Measurements from ENCODE around the gene LRRC4C.

The LRRC4C gene

GRCh38 chr11:41225856-41226633 lies 233.4 kb downstream of the LRRC4C start:
- H3K9me3 ChIP-seq (ENCODE audit: severe bottlenecking), result no peaks in the 10 kb centered on the region
- TF ChIP-seq CTCF (IDR thresholded peaks at IDR 0.05; ENCODE audit: poor library complexity, severe bottlenecking), result no peak
- no peaks in the 10 kb centered on the region for H3K4me1 ChIP-seq (ENCODE audit: insufficient read depth, poor library complexity, severe bottlenecking)
- no peak overlapping the region for H3K4me3 ChIP-seq (ENCODE audit: severe bottlenecking)
- no peak overlapping the region for H3K27ac ChIP-seq (ENCODE audit: poor library complexity, severe bottlenecking)
- no peaks in the 10 kb centered on the region for H3K27me3 ChIP-seq (ENCODE audit: insufficient read depth, poor library complexity, severe bottlenecking)
- no peaks in the 10 kb centered on the region for H3K36me3 ChIP-seq (ENCODE audit: low read depth)
- ATAC-seq (ENCODE audit: low read depth) (no peak), DNase-seq (ENCODE audit: low spot score) (no peak)

GRCh38 chr11:41222236-41222635 lies 237.2 kb downstream of the LRRC4C start:
- Histone ChIP-seq H3K4me3 (ENCODE audit: severe bottlenecking) (no peak overlapping the region), H3K4me1 (ENCODE audit: insufficient read depth, poor library complexity, severe bottlenecking) (no peaks in the 10 kb centered on the region), H3K9me3 (ENCODE audit: severe bottlenecking) (no peaks in the 10 kb centered on the region), H3K36me3 (ENCODE audit: low read depth) (no peaks in the 10 kb centered on the region), H3K27ac (ENCODE audit: poor library complexity, severe bottlenecking) (no peak overlapping the region), H3K27me3 (ENCODE audit: insufficient read depth, poor library complexity, severe bottlenecking) (no peaks in the 10 kb centered on the region)
- ATAC-seq (ENCODE audit: low read depth) (no peak), DNase-seq (ENCODE audit: low spot score) (no peak)
- no peak for TF ChIP-seq CTCF (IDR thresholded peaks at IDR 0.05; ENCODE audit: poor library complexity, severe bottlenecking)

GRCh38 chr11:41206388-41206787 lies 253.1 kb downstream of the LRRC4C start:
- Histone ChIP-seq H3K9me3 (ENCODE audit: severe bottlenecking) (no peaks in the 10 kb centered on the region), H3K27ac (ENCODE audit: poor library complexity, severe bottlenecking) (no peak overlapping the region), H3K4me3 (ENCODE audit: severe bottlenecking) (no peak overlapping the region), H3K36me3 (ENCODE audit: low read depth) (no peaks in the 10 kb centered on the region), H3K27me3 (ENCODE audit: insufficient read depth, poor library complexity, severe bottlenecking) (peaks cover 20% of the 10 kb centered on the region), H3K4me1 (ENCODE audit: insufficient read depth, poor library complexity, severe bottlenecking) (no peaks in the 10 kb centered on the region)
- TF ChIP-seq CTCF (IDR thresholded peaks at IDR 0.05; ENCODE audit: poor library complexity, severe bottlenecking), result no peak
- ATAC-seq (ENCODE audit: low read depth) (no peak), DNase-seq (ENCODE audit: low spot score) (no peak)

- H3K4me1 ChIP-seq (ENCODE audit: insufficient read depth, poor library complexity, severe bottlenecking), result no peaks in the 10 kb centered on the region
- no peak overlapping the region for H3K4me3 ChIP-seq (ENCODE audit: severe bottlenecking)
- no peaks in the 10 kb centered on the region for H3K9me3 ChIP-seq (ENCODE audit: severe bottlenecking)
- H3K36me3 ChIP-seq (ENCODE audit: low read depth), result no peaks in the 10 kb centered on the region
- TF ChIP-seq CTCF (IDR thresholded peaks at IDR 0.05; ENCODE audit: poor library complexity, severe bottlenecking), result peak; percentile 72
- no peak overlapping the region for H3K27ac ChIP-seq (ENCODE audit: poor library complexity, severe bottlenecking)
- ATAC-seq (ENCODE audit: low read depth), result no peak
- H3K27me3 ChIP-seq (ENCODE audit: insufficient read depth, poor library complexity, severe bottlenecking), result peaks cover 25% of the 10 kb centered on the region
- no peak for DNase-seq (ENCODE audit: low spot score)
Observed at GRCh38 chr11:41201156-41201555, 258.3 kb downstream of the LRRC4C start.

- Histone ChIP-seq H3K27me3 (ENCODE audit: insufficient read depth, poor library complexity, severe bottlenecking) (no peaks in the 10 kb centered on the region), H3K4me3 (ENCODE audit: severe bottlenecking) (no peak overlapping the region), H3K4me1 (ENCODE audit: insufficient read depth, poor library complexity, severe bottlenecking) (no peaks in the 10 kb centered on the region), H3K27ac (ENCODE audit: poor library complexity, severe bottlenecking) (no peak overlapping the region), H3K36me3 (ENCODE audit: low read depth) (no peaks in the 10 kb centered on the region), H3K9me3 (ENCODE audit: severe bottlenecking) (no peaks in the 10 kb centered on the region)
- no peak for TF ChIP-seq CTCF (IDR thresholded peaks at IDR 0.05; ENCODE audit: poor library complexity, severe bottlenecking)
- DNase-seq (ENCODE audit: low spot score) (no peak), ATAC-seq (ENCODE audit: low read depth) (no peak)
Observed at GRCh38 chr11:41190437-41191082, 268.9 kb downstream of the LRRC4C start.
